Tongue (tissue), 2 donors: ENCODE measurements around the gene GSK3B. TPM values are rescaled to one million over a fixed set of nuclear protein-coding genes. Genes with fewer than 3 reads are reported as not detected.
A peak's percentile ranks its signal among the peaks of the same experiment; 100 is the strongest.

Experiments used
- DNase-seq: peaks from one replicate; pipeline ENCODE4 v3.0.0-alpha.2; 2015
- total RNA-seq: library from RNA; depleted of rRNA; stranded (reverse); fragments of >200 nt; gene quantifications from one replicate; pipeline ENCODE4 v1.2.3, GENCODE V29; 2014

Gene GSK3B
- 54.6 TPM for total RNA-seq

DNA sequence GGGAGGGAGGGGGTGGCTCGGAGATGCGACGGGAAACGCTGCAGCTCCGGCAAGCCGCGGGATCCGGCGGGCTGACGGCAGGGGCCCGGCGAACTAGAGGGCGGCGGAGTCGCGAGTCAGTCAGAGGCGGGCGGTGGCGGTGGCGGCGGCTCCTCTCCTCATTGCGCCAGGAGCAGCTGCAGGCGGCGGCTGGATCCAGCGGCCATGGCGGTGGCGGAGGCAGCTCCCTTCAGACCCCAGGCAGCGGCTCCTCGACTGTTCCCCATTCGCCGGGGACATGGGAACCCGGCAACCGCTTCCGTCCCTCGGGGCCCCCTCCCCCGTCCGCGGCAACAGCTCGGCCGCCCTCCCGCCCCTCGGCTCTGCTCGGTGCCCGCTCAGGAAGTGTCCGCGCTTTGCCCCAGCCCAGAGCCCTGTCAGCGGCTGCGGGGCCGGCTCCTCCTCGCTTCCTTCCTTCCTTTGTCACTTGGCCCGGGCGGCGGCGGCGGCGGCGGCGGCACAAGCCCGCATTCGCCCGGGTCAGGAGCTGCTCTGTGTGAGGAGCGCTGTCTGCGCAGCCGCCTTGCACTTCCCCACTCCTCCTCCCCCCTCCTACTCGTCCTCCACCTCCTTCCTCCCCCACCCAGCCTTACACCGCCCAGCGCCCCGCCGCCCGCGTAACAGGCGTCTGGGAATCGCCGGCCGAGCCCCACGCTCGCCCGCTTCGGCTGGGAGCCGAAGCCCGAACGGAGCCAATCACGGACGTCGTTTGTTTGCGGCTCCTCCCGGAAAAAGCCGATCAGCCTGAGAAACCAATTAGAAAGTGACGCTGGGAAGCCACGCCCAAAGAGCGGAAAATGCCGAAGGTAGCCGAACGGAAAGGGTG, at the start of gene GSK3B:
Gene GSK3B (minus strand): TSS at position 537 of the 865 bp plus-strand sequence. CDS start 1,013 bp downstream, outside the sequence.
- no peak for DNase-seq

DNA sequence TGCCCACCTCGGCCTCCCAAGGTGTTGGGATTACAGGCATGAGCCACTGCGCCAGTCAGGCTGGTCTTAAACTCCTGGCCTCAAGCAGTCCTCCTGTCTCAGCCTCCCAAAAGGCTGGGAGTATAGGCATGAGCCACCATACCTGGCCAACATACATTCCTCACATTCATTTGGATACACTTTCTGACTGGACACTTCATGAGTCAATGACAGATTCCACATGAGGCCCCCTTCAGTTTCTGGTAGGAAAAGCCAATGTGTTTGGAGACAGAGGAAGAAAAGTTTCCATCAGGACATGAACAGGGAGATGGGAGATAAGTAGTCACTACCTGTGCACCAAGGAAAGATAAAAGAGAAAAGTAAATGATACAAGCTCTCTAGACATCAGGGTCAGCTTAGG, 49.4 kb upstream of the GSK3B start:
- DNase-seq, result no peak

DNA sequence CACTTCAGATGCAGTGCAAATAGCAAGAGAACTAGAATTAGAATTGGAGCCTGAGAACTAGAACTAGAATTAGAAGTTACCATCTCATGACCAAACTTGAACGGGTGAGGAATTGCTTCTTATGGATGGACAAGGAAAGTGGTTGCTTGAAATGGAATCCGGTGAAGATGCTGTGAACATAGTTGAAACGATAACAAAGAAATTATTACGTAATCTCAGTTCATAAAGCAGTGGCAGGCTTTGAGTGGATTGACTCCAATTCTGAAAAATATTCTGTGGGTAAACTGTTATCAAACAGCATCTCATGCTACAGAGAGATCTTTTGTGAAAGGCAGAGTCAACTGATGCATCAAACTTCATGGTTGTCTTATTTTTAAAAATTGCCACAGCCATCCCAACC, 48.0 kb upstream of the GSK3B start:
- DNase-seq, result no peak

DNA sequence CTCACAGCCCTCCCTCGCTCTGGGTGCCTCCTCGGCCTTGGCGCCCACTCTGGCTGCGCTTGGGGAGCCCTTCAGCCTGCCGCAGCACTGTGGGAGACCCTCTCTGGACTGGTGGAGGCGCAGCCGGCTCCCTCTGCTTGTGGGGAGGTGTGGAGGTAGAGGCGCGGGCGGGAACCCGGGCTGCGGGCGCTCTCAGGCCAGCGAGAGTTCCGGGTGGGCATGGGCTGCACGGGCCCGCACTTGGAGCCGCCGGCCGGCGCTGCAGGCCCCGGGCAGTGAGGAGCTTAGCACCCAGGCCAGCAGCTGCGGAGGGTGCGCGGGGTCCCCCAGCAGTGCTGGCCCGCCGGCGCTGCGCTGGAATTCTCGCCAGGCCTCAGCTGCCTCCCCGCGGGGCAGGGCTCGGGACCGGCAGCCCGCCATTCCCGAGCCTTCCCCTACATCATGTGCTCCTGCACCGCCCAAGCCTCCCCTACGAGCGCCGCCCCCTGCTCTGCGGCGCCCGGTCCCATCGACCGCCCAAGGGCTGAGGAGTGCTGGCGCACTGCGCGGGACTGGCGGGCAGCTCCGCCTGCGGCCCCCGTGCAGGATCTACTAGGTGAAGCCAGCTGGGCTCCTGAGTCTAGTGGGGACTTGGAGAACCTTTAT, 46.0 kb upstream of the GSK3B start:
- DNase-seq, result no peak

DNA sequence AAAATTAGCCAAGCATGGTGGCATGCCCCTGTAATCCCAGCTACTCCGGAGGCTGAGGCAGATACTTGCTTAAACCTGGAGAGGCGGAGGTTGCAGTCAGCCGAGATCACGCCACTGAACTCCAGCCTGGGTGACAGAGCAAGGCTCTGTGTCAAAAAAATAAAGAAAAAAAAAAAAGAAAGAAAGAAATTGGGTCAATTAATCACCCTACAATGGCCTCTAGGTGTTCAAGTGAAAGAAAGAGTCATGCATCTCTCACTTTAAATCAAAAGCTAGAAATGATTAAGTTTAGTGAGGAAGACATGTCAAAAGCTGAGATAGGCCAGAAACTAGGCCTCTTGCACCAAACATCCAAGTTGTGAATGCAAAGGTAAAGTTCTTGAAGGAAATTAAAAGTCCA, 44.9 kb upstream of the GSK3B start:
- no peak for DNase-seq

DNA sequence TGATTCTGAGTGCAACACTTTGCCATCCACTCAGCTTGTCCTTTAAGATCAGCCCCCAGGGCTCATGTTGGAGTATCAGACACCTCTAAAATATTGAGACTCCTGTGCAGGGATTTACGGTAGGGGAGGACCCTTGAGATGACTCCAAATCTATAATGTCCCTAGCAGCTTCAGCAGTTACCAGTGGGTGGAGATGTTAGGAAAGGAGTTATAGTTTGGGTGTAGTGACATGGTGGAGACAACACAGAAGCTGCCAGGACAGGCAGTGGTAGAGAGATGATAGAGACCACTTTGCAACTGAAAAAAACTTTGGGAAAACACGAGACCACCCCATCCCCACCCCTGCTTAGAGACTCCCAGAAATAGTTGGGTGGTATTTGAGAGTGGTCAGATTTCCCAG, 43.3 kb upstream of the GSK3B start:
- DNase-seq, result no peak

DNA sequence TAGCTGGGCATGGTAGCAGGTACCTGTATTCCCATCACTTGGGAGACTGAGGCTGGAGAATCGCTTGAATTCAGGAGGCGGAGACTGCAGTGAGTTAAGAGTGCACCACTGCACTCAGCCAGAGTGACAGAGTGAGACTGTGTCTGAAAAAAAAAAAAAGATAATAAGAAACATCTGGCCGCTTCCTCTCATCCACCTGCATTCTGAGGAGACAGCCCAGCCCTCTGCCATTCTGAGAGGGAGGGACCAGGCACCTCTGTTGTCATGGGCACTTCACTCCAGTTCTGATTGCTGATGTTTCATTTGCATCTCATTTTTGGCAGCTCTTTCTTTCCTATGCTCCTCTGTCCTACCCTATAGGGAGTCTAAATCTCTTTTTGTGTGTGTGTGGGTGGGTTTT, 36.4 kb upstream of the GSK3B start:
- no peak for DNase-seq

DNA sequence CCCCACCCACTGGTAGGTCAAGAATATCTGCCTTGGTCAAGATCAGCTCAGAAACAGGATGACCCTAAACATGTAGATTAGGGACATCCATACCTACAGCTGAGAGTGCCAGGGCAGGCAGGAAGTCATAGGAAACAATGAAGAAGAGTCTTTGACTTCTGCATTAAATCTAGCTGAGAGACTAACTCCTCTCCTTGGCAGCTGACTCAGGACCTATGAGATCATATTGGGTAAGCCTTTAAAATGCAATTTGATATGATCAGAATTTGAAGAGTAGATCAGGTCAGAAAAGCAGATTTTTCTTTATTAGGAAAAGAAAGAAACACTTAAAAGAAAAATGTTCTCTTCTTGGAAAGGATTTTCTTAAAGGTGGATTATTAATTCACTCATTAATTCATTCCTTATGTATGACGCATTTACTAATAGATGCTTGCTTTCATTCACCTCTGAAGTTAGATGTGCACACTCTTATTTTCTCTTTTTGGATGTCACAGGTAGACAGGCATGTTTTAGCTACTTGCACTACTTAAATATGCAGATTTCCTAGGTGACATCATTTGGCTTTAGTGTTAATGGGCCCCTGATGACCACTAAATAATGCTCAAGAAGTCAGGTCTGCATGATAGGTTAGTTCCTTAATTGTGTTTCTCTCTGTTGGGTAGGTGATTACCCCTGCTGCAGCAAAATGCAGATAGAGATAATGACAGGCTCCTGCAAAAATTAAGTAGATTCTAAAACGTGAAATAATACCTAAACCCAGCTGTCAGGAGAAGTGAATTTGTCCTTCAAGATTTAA, 35.7 kb upstream of the GSK3B start:
- DNase-seq, result no peak

DNA sequence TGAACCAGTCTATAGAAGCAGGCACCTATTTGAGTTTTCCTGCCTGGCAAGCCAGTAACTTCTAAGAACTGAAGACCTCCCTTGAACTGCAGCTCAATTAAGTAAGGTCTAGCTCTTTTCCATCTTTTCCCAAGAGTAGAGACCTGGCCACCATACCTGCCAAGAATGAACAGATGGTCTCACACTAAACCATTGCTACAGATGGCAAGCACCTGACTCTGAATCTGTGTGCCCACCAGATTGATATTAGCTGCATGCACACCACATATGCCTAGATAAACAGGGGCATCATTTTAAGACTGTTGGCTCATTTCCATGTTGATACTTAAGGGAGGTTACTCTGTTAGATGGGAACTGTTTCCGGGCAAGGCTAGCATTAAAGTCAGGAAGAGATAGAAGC, 34.8 kb upstream of the GSK3B start:
- DNase-seq, result no peak

DNA sequence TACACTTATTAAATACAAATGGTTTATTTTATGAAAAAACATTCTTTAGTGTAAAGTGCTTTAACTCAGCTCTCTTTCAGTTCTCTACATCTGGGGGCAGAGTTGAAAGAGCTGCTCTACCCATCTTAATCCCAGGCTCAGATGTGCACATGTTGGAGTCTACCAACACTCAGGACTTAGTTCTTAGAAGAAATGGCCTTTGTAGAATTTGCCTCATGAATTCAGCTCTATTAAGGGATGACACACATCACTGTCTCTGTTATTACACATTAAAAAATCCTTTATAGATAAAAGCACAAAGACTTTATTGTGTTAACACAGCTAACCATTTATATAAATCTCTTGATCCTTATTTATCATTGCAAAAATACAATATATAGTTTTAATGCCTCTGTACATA, 31.7 kb upstream of the GSK3B start:
- DNase-seq, result no peak

DNA sequence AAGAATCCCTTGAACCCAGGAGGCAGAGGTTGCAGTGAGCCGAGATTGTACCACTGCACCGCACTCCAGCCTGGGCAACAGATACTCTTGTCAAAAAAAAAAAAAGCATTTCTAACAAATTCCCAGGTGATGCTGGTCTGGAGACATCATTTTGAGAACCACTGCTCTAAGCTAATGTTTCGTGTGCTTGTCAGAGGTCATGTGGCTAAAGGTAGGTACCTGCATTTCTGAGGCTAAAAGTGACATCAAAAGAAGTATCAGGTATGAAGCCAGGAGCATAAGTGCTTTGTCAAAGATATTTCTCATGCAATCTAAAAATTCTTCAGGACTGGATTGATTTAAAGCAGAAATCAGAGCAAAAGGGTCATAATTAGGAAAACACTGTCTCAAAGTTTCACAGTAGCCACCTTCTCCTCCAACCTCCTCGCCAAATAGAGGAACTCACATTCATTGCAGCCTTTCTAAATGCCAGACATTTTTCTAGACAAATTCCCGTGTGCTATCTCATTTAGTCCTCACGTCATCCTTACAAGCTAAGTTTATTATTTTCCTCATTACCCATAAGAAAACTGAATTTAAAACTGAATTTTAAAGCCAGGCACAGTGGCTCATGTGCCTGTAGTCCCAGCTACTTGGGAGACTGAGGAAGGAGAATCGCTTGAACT, 25.7 kb upstream of the GSK3B start:
- DNase-seq, result no peak

DNA sequence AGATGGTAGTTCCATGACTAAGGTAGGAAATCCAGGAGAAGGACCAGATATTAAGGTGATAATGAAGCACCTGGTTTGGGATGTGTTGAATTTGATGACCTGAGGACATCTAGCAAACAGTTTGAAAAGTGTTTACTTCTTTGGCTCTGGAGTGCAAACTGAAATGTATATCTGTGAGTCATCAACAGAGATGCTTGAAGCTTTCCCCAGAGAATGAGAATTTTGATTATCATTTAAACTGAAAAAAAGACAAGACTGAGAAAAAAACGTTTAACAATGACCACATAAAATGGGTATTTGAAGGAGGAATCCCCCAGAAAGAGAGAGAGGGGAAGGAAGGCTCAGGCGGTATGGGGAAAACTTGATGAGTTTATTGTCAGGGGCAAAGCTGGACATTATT, 20.7 kb upstream of the GSK3B start:
- DNase-seq, result no peak

DNA sequence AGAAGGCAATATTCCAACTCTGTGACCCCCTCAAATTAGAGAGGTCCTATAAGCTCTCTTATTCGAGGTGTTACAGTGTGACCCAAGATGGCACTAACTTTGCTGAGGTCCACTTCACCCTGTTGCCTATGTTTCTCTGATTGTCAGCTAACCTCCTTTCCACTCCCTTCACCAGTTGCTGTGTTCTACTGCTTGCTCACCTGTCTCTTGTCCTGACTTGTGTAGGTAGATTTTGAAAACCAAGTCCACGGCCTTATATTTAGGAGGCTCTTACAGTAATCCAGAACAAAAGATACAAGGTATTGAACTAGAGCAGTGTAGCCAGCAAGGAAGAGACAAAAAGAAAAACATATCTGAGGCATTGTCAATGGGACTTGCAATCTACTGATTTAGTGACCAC, 20.1 kb upstream of the GSK3B start:
- DNase-seq, result no peak

DNA sequence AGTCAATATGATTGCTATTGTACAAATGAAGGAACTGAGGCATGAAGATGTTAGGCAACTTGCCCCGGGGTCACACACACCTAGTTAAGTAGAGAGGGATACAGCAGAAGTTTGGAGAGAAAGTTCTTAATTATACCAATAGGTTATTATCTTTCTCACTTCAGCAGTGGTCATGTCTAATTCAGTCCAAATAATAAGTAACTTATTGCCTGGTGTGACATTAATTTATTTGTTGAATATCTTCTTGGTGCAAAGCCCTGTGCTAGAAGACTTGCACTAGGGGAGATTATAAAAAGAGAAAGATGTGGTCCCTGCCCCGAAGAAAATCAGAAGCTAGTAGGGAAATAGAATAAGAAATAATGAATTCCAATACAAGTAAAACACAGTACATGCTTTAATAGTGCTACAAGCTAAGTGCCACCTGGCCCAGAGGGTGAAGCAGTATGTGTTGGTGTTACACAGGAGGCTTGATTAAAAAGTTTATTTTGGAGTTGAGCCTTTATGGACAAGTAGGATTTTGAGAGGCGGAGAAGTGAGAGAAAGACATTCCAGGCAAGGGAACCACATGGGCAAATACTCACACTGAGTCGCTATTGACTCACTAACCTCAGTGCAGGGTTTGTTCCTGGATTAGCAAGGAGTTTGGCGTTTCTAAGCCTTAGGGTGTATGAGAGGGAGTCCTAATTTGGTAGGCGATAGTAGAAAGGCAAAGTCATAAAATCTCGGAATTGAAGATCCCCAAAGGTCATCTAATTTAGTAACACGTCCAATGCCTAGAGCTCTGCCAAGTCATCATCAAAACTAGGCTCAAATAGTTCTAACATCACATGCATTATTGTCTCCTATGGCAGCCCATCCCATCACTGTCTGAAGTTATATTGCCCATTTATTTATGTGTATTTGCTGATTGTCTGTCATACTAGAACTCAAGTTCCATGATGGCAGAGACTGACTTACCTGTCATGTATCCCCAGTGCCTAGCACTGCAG, 19.2 kb upstream of the GSK3B start:
- no peak for DNase-seq

DNA sequence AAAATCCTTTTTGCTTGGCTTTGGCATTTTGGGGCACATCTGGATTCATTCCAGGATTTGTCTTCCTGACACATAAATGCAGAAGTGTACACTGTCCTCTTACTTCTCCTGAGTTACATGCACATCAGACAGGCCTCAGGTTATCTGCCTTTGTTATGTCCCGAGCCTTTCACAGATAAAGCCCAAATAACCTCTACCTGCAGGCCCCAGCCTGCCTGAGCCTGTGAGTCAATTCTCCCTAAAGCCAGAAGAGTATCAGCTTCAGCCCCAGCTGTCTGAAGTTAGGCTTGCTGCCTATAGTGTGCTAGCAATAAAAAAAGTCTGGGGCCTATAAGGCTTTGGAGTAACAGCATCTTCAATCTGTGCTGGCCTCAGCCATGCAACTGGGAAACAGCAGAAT, 17.7 kb upstream of the GSK3B start:
- peak; percentile 15 for DNase-seq

DNA sequence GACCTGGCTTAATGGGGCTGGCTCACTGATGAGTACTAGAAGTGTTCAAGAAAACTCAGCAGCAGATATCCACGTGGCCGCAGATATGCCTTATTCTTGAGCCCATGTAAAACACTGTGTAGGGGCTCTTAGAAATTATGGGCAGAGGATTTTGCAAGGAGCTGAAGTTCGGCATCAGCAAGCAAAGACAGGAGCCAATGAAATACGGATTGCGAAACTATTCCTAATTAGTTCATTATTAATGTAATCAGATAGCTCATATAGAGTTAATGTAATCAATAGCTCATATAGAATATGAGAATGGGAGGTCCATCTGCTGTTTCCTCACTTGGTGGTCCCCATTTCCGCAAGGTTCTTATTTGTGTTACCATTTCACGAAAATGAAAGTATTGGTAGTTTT, 9.0 kb upstream of the GSK3B start:
- no peak for DNase-seq

DNA sequence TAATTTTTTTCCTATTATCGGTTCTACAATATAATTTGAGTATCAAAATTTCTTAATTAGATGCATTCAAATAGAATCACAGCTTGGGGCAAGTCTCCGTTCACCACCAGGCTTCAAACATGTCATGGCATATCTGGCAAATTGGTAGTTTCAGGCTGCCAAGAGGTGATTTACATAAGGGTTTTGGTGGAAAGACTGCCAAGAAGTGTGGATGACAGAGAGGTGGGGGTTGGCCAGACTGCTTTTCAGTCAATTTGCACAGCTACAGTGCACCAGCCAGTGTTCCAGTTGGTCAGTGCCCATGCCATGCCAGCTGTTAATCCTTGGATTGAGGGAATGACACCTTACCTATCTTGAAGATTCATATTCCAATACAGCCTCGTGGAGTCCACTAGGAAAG, 8.4 kb upstream of the GSK3B start:
- DNase-seq, result peak; percentile 26

DNA sequence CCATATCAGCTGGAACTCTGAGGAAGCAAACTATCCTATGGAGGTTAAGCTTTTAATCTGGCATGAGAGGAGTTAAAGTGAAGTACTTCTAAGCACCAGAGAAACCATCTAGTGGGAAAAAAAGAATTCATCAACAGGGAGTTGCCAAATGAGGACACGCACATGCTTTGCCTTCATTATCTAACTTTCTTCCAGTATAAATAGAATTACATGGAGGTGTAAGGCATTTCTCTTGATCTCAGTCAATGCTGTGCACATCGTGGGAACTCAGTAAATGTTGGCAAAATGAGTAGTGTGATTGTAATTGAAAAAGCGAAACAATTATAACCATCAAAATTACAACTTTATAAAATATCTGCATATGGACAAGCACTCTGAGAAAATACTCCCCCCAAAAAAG, 8.0 kb upstream of the GSK3B start:
- DNase-seq, result no peak

DNA sequence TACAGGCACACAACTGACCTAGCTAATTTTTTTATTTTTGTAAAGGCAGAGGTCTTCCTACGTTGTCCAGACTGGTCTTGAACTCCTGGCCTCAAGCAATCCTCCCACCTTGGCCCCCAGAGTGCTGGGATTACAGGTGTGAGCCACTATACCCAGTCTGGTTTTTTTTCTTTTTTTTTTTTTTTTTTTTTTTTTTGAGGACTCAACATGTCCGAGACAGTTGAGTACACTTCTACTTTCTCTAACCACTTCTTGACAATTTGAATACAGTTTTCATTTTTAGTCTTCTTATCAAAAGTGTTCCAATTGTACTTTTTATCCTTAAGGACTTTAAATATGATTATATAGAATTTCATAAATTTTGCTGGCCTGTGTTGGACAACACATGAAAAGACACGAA, 7.4 kb upstream of the GSK3B start:
- DNase-seq, result no peak

DNA sequence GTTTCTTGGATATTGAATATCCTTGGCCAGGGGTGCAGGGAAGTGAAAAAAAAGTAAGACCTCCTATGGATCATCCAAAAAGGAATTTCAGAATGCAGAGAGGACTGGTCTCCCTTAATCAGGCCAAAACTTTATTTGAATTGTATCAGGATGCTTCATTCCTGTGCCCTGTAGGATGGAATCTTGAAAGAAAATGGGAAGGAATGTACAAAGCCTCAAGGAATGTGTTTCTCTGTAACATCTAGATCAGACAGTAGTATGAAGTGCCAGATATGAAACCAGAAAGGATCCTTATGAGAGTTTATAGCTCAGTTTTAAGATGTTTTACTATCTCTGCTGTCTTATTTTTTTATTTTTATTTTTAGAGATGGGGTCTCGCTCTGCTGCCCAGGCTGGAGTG, 6.5 kb upstream of the GSK3B start:
- no peak for DNase-seq

DNA sequence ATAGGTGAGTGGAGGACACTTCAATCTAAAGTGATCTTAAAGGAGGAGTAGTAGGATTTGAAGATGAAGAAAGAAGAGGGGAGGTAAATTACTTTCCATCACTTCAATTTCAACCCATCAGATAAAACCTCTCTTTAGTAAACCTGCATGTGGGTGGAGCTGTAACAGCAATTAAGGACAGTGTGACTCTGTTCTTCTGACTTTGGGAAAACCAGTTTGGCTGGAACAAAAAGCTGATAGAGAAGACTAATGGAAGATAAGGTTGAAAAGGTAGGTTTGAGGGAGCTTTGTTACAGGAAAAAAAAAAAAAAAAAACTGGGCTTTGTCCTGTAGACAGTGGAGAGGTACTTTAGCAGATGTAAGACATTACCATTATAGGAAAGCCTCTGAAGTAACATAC, 4.5 kb upstream of the GSK3B start:
- DNase-seq, result no peak
